OCI-LY3 (cell line): ENCODE data around the gene GPR176.
A peak's percentile ranks its signal among the peaks of the same experiment; 100 is the strongest.

ENCODE experiments used
- H2AFZ ChIP-seq: fragments of 200-600, 300-600 bp; shearing (Covaris generic); 2 replicates; pipeline ENCODE4 v1.6.0; 2014; ENCODE audit warnings: antibody characterized with exemption, low read depth, low read length
- H3K27ac ChIP-seq: fragments of 200-600, 300-600 bp; sonication (generic); 2 replicates; pipeline ENCODE4 v1.5.1; 2014; ENCODE audit warnings: mild to moderate bottlenecking, low read length, moderate library complexity, mixed read lengths
- H3K27me3 ChIP-seq: fragments of 200-600, 300-600 bp; sonication (generic); 2 replicates; pipeline ENCODE4 v1.6.1; 2014; ENCODE audit warnings: low read depth, low read length, mixed read lengths
- H3K36me3 ChIP-seq: fragments of 200-600, 300-600 bp; sonication (generic); replicated peaks from 2 replicates; pipeline ENCODE3; 2014; ENCODE audit warnings: low read depth, low read length, mixed read lengths
- H3K4me1 ChIP-seq: fragments of 300-600, 200-600 bp; sonication (generic); 2 replicates; pipeline ENCODE4 v1.6.1; 2014; ENCODE audit warnings: low read length, mixed read lengths
- H3K4me2 ChIP-seq: fragments of 200-600, 300-600 bp; sonication (generic); 2 replicates; pipeline ENCODE4 v1.6.1; 2014; ENCODE audit warnings: low read length, mixed read lengths
- H3K4me3 ChIP-seq: fragments of 300-600, 200-600 bp; sonication (generic); 2 replicates; pipeline ENCODE4 v1.5.1; 2014; ENCODE audit warnings: antibody characterized with exemption, mild to moderate bottlenecking, low read length, moderate library complexity
- H3K79me2 ChIP-seq: fragments of 300-600, 200-600 bp; shearing (Covaris generic); 2 replicates; pipeline ENCODE4 v1.6.1; 2014; ENCODE audit warnings: mild to moderate bottlenecking, low read length, mixed read lengths
- H3K9ac ChIP-seq: fragments of 300-600, 200-600 bp; shearing (Covaris generic); 2 replicates; pipeline ENCODE4 v1.6.0; 2014; ENCODE audit warnings: mild to moderate bottlenecking, low read length, moderate library complexity
- H3K9me3 ChIP-seq: fragments of 200-600, 300-600 bp; shearing (Covaris generic); 2 replicates; pipeline ENCODE4 v1.6.1; 2014; ENCODE audit warnings: low read length, mixed read lengths; ENCODE audit not compliant: insufficient read depth
- H4K20me1 ChIP-seq: fragments of 200-600, 300-600 bp; sonication (generic); 2 replicates; pipeline ENCODE4 v1.6.1; 2016; ENCODE audit warnings: low read length, mixed read lengths; ENCODE audit not compliant: insufficient read depth
- EZH2phosphoT487 ChIP-seq: fragments of 200-600 bp; shearing (Covaris generic); IDR thresholded peaks from 2 replicates; pipeline ENCODE4 v1.6.1; 2018; ENCODE audit warnings: antibody characterized with exemption, mixed run types, low read depth
- TF ChIP-seq, protein P1 (sequence below): fragments of 200-600, 300-600 bp; sonication (generic); IDR thresholded peaks from 2 replicates; pipeline ENCODE4 v1.5.1; 2014; ENCODE audit warnings: antibody characterized with exemption, low read length, low read depth

GPR176 gene, protein sequence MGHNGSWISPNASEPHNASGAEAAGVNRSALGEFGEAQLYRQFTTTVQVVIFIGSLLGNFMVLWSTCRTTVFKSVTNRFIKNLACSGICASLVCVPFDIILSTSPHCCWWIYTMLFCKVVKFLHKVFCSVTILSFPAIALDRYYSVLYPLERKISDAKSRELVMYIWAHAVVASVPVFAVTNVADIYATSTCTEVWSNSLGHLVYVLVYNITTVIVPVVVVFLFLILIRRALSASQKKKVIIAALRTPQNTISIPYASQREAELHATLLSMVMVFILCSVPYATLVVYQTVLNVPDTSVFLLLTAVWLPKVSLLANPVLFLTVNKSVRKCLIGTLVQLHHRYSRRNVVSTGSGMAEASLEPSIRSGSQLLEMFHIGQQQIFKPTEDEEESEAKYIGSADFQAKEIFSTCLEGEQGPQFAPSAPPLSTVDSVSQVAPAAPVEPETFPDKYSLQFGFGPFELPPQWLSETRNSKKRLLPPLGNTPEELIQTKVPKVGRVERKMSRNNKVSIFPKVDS

DNA sequence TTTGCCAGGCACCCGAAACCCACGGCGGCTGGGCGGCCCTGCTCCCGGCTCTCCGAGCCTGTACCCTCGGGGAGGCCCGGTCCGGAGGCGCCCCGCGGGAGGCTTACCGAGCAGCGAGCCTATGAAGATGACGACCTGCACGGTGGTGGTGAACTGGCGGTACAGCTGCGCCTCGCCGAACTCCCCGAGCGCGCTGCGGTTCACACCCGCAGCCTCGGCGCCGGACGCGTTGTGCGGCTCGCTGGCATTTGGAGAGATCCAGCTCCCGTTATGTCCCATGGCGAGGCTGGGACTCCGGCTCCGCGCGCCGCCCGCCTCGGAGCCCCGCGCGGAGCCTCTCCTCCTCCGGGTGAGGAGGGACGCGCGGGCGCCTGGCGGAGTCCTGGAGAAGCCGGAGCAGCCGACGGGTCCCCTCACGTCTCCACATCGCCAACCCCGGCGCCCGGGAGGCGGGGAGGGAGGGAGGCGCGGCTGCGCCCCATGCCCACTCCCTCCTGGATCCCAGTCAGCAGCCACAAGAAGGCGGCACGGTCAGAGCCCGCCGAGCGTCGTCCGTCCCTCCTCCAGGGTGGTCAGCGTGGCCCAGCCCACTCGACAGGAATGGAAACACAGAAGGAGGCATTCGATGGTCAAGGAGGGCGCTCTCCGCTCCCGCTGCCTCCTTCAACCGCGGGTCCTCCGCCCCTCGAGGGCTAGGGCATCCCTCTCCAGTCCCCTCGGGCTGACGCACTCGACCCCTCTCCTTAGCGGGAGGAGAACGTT, at the start of gene GPR176:
Gene GPR176, minus strand, starts transcription at position 519 of the 762 bp plus-strand sequence. Its CDS starts 240 bp downstream, at position 279.
- Histone ChIP-seq H3K9me3 (no peaks in the 10 kb centered on the region), H3K4me1 (peaks cover 10% of the 10 kb centered on the region)

DNA sequence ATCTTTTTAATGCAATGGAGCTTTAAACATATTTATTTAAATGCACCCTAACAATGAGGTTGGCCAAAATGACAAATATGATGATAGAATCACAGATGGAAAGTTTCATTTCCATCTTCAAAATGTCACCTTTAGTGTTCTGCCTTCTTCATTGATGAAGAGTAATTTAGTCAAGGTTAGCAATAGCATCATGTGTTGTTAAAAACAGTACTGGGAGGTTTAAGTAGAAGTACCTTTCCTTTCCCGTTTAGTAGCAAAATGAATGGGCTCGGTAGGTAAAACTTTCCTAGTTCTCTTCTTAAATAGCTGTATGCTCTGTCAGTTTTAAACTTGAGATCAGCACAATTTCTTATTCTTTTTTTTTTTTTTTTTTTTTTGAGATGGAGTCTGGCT, 48.9 kb upstream of the GPR176 start:
- Histone ChIP-seq H3K9me3 (no peaks in the 10 kb centered on the region), H3K36me3 (peaks cover 21% of the 10 kb centered on the region)

More for the DNA sequence above, at the start of gene GPR176:
- Histone ChIP-seq H3K36me3 (no peaks in the 10 kb centered on the region), H3K4me2 (peak within 1 kb of the TSS; percentile 98), H3K79me2 (no peaks in the 10 kb centered on the region), H3K9ac (peak within 1 kb of the TSS; percentile 87), H3K4me3 (peak within 1 kb of the TSS; percentile 92), H4K20me1 (no peaks in the 10 kb centered on the region), H3K27me3 (no peaks in the 10 kb centered on the region), H3K27ac (peak within 1 kb of the TSS; percentile 48), H2AFZ (peak within 1 kb of the TSS; percentile 92)
- TF ChIP-seq, protein P1, sequence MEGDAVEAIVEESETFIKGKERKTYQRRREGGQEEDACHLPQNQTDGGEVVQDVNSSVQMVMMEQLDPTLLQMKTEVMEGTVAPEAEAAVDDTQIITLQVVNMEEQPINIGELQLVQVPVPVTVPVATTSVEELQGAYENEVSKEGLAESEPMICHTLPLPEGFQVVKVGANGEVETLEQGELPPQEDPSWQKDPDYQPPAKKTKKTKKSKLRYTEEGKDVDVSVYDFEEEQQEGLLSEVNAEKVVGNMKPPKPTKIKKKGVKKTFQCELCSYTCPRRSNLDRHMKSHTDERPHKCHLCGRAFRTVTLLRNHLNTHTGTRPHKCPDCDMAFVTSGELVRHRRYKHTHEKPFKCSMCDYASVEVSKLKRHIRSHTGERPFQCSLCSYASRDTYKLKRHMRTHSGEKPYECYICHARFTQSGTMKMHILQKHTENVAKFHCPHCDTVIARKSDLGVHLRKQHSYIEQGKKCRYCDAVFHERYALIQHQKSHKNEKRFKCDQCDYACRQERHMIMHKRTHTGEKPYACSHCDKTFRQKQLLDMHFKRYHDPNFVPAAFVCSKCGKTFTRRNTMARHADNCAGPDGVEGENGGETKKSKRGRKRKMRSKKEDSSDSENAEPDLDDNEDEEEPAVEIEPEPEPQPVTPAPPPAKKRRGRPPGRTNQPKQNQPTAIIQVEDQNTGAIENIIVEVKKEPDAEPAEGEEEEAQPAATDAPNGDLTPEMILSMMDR = no peak
- no peak for TF ChIP-seq EZH2phosphoT487

DNA sequence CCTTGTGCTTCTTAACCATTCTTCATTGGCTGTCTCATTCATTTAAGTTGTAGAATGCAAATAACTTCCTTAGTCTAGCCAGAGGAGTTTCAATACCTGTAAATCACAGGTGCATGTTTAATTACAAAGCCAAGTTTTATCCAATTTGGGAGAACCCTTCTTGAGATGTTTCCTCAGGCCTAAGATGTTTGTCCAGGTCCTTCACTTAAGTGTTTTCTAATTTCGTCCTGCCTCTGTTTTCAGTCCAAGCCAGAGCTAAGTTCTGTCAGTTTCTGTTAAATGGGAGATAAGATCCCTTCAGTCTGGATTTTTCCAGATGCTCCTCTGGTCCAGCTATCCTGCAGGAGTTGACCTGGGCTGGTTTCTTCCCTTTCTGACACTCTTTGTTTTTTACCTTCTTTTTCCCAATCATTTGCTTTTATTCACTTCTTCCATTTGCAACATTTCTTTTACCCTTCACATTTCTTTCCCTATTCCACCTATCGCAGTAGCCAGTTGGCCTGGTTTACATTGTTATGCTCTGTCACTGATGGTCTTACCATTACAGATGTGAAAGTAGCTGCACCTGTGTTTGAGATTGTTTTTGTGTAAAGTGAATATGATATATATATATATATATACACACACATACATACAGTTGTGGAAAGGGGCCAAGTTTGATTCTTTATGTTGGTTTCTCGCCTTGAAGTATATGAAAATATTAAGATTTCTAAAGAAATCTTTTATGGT, 48.4 kb upstream of the GPR176 start:
- Histone ChIP-seq H4K20me1 (no peaks in the 10 kb centered on the region), H3K27me3 (no peaks in the 10 kb centered on the region), H3K9me3 (no peaks in the 10 kb centered on the region), H3K4me2 (peak overlapping the region; percentile 54), H3K27ac (peak overlapping the region; percentile 85), H2AFZ (no peak overlapping the region), H3K4me1 (peaks cover 38% of the 10 kb centered on the region), H3K79me2 (no peaks in the 10 kb centered on the region), H3K36me3 (peaks cover 16% of the 10 kb centered on the region), H3K9ac (peak overlapping the region; percentile 28; the same call in 1 of the 2 replicates), H3K4me3 (peak overlapping the region; percentile 52)
- TF ChIP-seq EZH2phosphoT487 = no peak
- TF ChIP-seq, protein P1 = no peak

More for the DNA sequence above, 48.9 kb upstream of the GPR176 start:
- no peaks in the 10 kb centered on the region for H3K27me3 ChIP-seq
- peak overlapping the region; percentile 85 for H3K27ac ChIP-seq
- H3K4me2 ChIP-seq = peak overlapping the region; percentile 54
- H3K9ac ChIP-seq = no peak overlapping the region
- H2AFZ ChIP-seq = no peak overlapping the region
- H3K4me3 ChIP-seq = peak overlapping the region; percentile 52
- H4K20me1 ChIP-seq = no peaks in the 10 kb centered on the region
- TF ChIP-seq, protein P1 = no peak
- TF ChIP-seq EZH2phosphoT487 = no peak
- peaks cover 38% of the 10 kb centered on the region for H3K4me1 ChIP-seq
- no peaks in the 10 kb centered on the region for H3K79me2 ChIP-seq
